Mesodermal cell (in vitro differentiated cells): ENCODE measurements around the gene DCAF8.
A peak's percentile ranks its signal among the peaks of the same experiment; 100 is the strongest.

Experiments
- H3K27ac ChIP-seq: 2 replicates; pipeline ENCODE4 v1.7.0; 2013; ENCODE audit warnings: mild to moderate bottlenecking, low read depth, low read length, moderate library complexity; ENCODE audit not compliant: severe bottlenecking
- H3K36me3 ChIP-seq: 2 replicates; pipeline ENCODE4 v1.7.1; 2013; ENCODE audit warnings: mild to moderate bottlenecking, low read length, moderate library complexity; ENCODE audit not compliant: control insufficient read depth, insufficient read depth
- H3K4me1 ChIP-seq: one replicate; pipeline ENCODE4 v1.7.1; 2013; ENCODE audit warnings: mild to moderate bottlenecking, low read length; ENCODE audit not compliant: insufficient read depth, control insufficient read depth, poor library complexity, severe bottlenecking
- H3K4me3 ChIP-seq: 2 replicates; pipeline ENCODE4 v1.7.0; 2013; ENCODE audit warnings: low read length, control low read depth, mild to moderate bottlenecking; ENCODE audit not compliant: insufficient read depth, poor library complexity, severe bottlenecking; ENCODE audit errors: extremely low read depth
- H3K9me3 ChIP-seq: 2 replicates; pipeline ENCODE4 v1.7.1; 2013; ENCODE audit warnings: mild to moderate bottlenecking, low read length, moderate library complexity; ENCODE audit not compliant: control insufficient read depth
- WGBS, 2 experiments: methylation state at CpG; one replicate each; pipeline ENCODE4 v1.1.5; 2013; ENCODE audit warnings: missing lambda C conversion rate in 2 of 2; ENCODE audit not compliant: insufficient coverage in 2 of 2; 5-methylcytosine and 5-hydroxymethylcytosine counted together

Gene DCAF8

GRCh38 chr1:160186729-160187128 lies 75.6 kb downstream of the DCAF8 start:
- 63 to 95% methylated on average over 2 of the region's 2 CpGs for WGBS, 2 experiments
- H3K4me1 ChIP-seq, result peaks cover 4% of the 10 kb centered on the region
- no peaks in the 10 kb centered on the region for H3K9me3 ChIP-seq
- H3K36me3 ChIP-seq, result no peaks in the 10 kb centered on the region
- H3K27ac ChIP-seq, result no peak overlapping the region
- no peak overlapping the region for H3K4me3 ChIP-seq

- H3K4me1 ChIP-seq, result peaks cover 4% of the 10 kb centered on the region
- 93 to 94% methylated on average over 4 to 7 of the region's 7 CpGs for WGBS, 2 experiments
- no peak overlapping the region for H3K27ac ChIP-seq
These were observed 76.1 kb downstream of the DCAF8 start for GRCh38 chr1:160186246-160186645.

GRCh38 chr1:160179336-160179735 lies 83.0 kb downstream of the DCAF8 start:
- H3K4me1 ChIP-seq, result peaks cover 18% of the 10 kb centered on the region
- no peaks in the 10 kb centered on the region for H3K9me3 ChIP-seq
- 95 to 96% methylated on average over 4 of the region's 4 CpGs for WGBS, 2 experiments
- no peak overlapping the region for H3K4me3 ChIP-seq
- H3K36me3 ChIP-seq, result no peaks in the 10 kb centered on the region
- H3K27ac ChIP-seq, result no peak overlapping the region

More at GRCh38 chr1:160186246-160186645, 76.1 kb downstream of the DCAF8 start:
- H3K9me3 ChIP-seq, result no peaks in the 10 kb centered on the region
- H3K4me3 ChIP-seq, result no peak overlapping the region
- no peaks in the 10 kb centered on the region for H3K36me3 ChIP-seq

GRCh38 chr1:160178731-160179130 lies 83.6 kb downstream of the DCAF8 start:
- Histone ChIP-seq H3K4me1 (peaks cover 18% of the 10 kb centered on the region), H3K4me3 (no peak overlapping the region), H3K27ac (no peak overlapping the region), H3K36me3 (no peaks in the 10 kb centered on the region), H3K9me3 (no peaks in the 10 kb centered on the region)
- WGBS, 2 experiments, result 90 to 100% methylated on average over 1 to 2 of the region's 2 CpGs

- Histone ChIP-seq H3K36me3 (no peaks in the 10 kb centered on the region), H3K27ac (peak overlapping the region; percentile 75), H3K4me3 (no peak overlapping the region), H3K4me1 (peaks cover 18% of the 10 kb centered on the region), H3K9me3 (no peaks in the 10 kb centered on the region)
- 100% methylated on average over 1 of the region's 1 CpG; no CpG with 5 or more reads in 1 of the 2 experiments for WGBS, 2 experiments
These were observed 84.7 kb downstream of the DCAF8 start for GRCh38 chr1:160177667-160178066.

GRCh38 chr1:160177231-160177630 lies 85.1 kb downstream of the DCAF8 start:
- no peaks in the 10 kb centered on the region for H3K36me3 ChIP-seq
- peaks cover 18% of the 10 kb centered on the region for H3K4me1 ChIP-seq
- no peaks in the 10 kb centered on the region for H3K9me3 ChIP-seq
- peak overlapping the region; percentile 75 for H3K27ac ChIP-seq
- WGBS, 2 experiments, result 88 to 89% methylated on average over 1 of the region's 2 CpGs
- no peak overlapping the region for H3K4me3 ChIP-seq

- Histone ChIP-seq H3K4me3 (no peak overlapping the region), H3K4me1 (peaks cover 19% of the 10 kb centered on the region), H3K9me3 (no peaks in the 10 kb centered on the region), H3K36me3 (no peaks in the 10 kb centered on the region), H3K27ac (no peak overlapping the region)
- 23 to 34% methylated on average over 8 to 9 of the region's 9 CpGs for WGBS, 2 experiments
These were observed 90.4 kb downstream of the DCAF8 start for GRCh38 chr1:160171980-160172379.

GRCh38 chr1:160171354-160171753 lies 91.0 kb downstream of the DCAF8 start:
- 56 to 75% methylated on average over 3 to 4 of the region's 4 CpGs for WGBS, 2 experiments
- Histone ChIP-seq H3K4me3 (no peak overlapping the region), H3K27ac (no peak overlapping the region), H3K4me1 (peaks cover 15% of the 10 kb centered on the region), H3K36me3 (no peaks in the 10 kb centered on the region), H3K9me3 (no peaks in the 10 kb centered on the region)

- no peaks in the 10 kb centered on the region for H3K9me3 ChIP-seq
- no peaks in the 10 kb centered on the region for H3K36me3 ChIP-seq
- H3K27ac ChIP-seq, result peak overlapping the region; percentile 36
- 26 to 34% methylated on average over 14 of the region's 15 CpGs for WGBS, 2 experiments
- no peak overlapping the region for H3K4me3 ChIP-seq
- H3K4me1 ChIP-seq, result peaks cover 12% of the 10 kb centered on the region
These were observed 92.6 kb downstream of the DCAF8 start for GRCh38 chr1:160169553-160170399.

GRCh38 chr1:160168609-160169369 lies 93.6 kb downstream of the DCAF8 start:
- WGBS, 2 experiments, result 30 to 47% methylated on average over 7 to 10 of the region's 13 CpGs
- Histone ChIP-seq H3K9me3 (no peaks in the 10 kb centered on the region), H3K4me1 (peaks cover 12% of the 10 kb centered on the region), H3K36me3 (no peaks in the 10 kb centered on the region), H3K27ac (peak overlapping the region; percentile 36), H3K4me3 (no peak overlapping the region)
